ENCODE measurements around the gene PARD3B. TPM values are rescaled to one million over a fixed set of nuclear protein-coding genes. Genes with fewer than 3 reads are reported as not detected.

The PARD3B gene
- total RNA-seq, 1 experiment from 2014 or later = 3.9 TPM

GRCh38 chr2:204645018-204645773 lies 99.9 kb downstream of the PARD3B start:
- Histone ChIP-seq H3K9me2 (replicated peaks; ENCODE audit: low read length) (no peaks in the 10 kb centered on the region), H2AFZ (ENCODE audit: low read length) (no peak overlapping the region), H3K27me3 (ENCODE audit: low read length) (no peaks in the 10 kb centered on the region), H3K4me3 (ENCODE audit: low read length) (no peak overlapping the region), H4K20me1 (ENCODE audit: low read length) (no peaks in the 10 kb centered on the region), H3F3A (ENCODE audit: low read length, unreplicated experiment) (no peaks in the 10 kb centered on the region), H3K79me2 (ENCODE audit: low read length) (no peaks in the 10 kb centered on the region), H3K9ac (ENCODE audit: low read length) (no peak overlapping the region; the same call in 1 of the 2 replicates), H3K9me3 (ENCODE audit: low read length) (no peaks in the 10 kb centered on the region), H3K4me2 (ENCODE audit: low read length) (peak overlapping the region; percentile 36), H3K4me1 (ENCODE audit: insufficient read depth, low read length) (peaks cover 28% of the 10 kb centered on the region), H3K36me3 (ENCODE audit: low read depth, low read length) (no peaks in the 10 kb centered on the region), H3K27ac (ENCODE audit: low read length) (peak overlapping the region; percentile 71)
- TF ChIP-seq, protein P1, sequence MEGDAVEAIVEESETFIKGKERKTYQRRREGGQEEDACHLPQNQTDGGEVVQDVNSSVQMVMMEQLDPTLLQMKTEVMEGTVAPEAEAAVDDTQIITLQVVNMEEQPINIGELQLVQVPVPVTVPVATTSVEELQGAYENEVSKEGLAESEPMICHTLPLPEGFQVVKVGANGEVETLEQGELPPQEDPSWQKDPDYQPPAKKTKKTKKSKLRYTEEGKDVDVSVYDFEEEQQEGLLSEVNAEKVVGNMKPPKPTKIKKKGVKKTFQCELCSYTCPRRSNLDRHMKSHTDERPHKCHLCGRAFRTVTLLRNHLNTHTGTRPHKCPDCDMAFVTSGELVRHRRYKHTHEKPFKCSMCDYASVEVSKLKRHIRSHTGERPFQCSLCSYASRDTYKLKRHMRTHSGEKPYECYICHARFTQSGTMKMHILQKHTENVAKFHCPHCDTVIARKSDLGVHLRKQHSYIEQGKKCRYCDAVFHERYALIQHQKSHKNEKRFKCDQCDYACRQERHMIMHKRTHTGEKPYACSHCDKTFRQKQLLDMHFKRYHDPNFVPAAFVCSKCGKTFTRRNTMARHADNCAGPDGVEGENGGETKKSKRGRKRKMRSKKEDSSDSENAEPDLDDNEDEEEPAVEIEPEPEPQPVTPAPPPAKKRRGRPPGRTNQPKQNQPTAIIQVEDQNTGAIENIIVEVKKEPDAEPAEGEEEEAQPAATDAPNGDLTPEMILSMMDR (conservative IDR thresholded peaks at IDR 0.05; ENCODE audit: low read depth, low read length) = no peak
- no peak for TF ChIP-seq EZH2phosphoT487 (IDR thresholded peaks at IDR 0.05; ENCODE audit: borderline replicate concordance, low read length)
- TF ChIP-seq EZH2 (IDR thresholded peaks at IDR 0.05; ENCODE audit: low read length, unreplicated experiment) = no peak
- ChIA-PET POLR2A (ENCODE audit: unreplicated experiment) (no interaction called here), CTCF (no interaction called here)
- peak; percentile 98 for ATAC-seq
- intact Hi-C loops (cut with micrococcal nuclease) = loop anchor here (1.0 to 10.0 kb wide), 5 partner anchors 20 to 190 kb away; no protein-coding TSS in a partner anchor
- peak; percentile 85 for DNase-seq
- no TSS peak for BruUV-seq (replicated peaks)

DNA sequence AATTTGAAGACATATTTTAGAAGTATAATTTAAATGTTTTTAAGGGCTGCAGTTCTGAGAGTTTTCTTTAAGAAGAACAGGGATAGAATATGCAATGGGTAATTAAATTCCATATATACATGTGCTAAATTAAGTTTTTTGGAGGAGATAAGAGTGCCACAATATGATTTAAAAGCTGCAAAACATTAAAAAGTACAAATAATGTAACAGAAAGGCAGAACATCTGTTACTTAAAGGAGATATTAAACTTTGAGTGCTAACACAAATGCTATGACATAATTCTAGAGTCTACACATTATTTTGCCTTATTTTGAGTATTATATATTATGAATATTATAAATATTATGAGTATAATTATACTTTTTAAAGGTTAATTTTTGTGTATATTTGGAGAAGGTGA lies 102.4 kb downstream of the PARD3B start:
- H3K9me3 ChIP-seq (ENCODE audit: low read length) = no peaks in the 10 kb centered on the region
- no peak overlapping the region for H3K9ac ChIP-seq (ENCODE audit: low read length)
- DNase-seq (no peak), ATAC-seq (no peak)
- H3K9me2 ChIP-seq (replicated peaks; ENCODE audit: low read length) = no peaks in the 10 kb centered on the region
- no peak overlapping the region for H3K27ac ChIP-seq (ENCODE audit: low read length)
- H3K4me1 ChIP-seq (ENCODE audit: insufficient read depth, low read length) = peaks cover 28% of the 10 kb centered on the region
- H3K27me3 ChIP-seq (ENCODE audit: low read length) = no peaks in the 10 kb centered on the region
- no peaks in the 10 kb centered on the region for H3K36me3 ChIP-seq (ENCODE audit: low read depth, low read length)
- ChIA-PET POLR2A (ENCODE audit: unreplicated experiment) (no interaction called here), CTCF (no interaction called here)
- no peak overlapping the region for H3K4me2 ChIP-seq (ENCODE audit: low read length)
- no peak overlapping the region for H2AFZ ChIP-seq (ENCODE audit: low read length)
- no peaks in the 10 kb centered on the region for H3F3A ChIP-seq (ENCODE audit: low read length, unreplicated experiment)
- H3K4me3 ChIP-seq (ENCODE audit: low read length) = no peak overlapping the region
- no TSS peak for BruUV-seq (replicated peaks)
- H3K79me2 ChIP-seq (ENCODE audit: low read length) = no peaks in the 10 kb centered on the region
- TF ChIP-seq EZH2phosphoT487 (IDR thresholded peaks at IDR 0.05; ENCODE audit: borderline replicate concordance, low read length) (no peak), EZH2 (IDR thresholded peaks at IDR 0.05; ENCODE audit: low read length, unreplicated experiment) (no peak)
- TF ChIP-seq, protein P1 (conservative IDR thresholded peaks at IDR 0.05; ENCODE audit: low read depth, low read length) = no peak
- intact Hi-C loops (cut with micrococcal nuclease) = loop anchor here (5.0 to 10.0 kb wide), 2 partner anchors 45 to 193 kb away; no protein-coding TSS in a partner anchor
- H4K20me1 ChIP-seq (ENCODE audit: low read length) = no peaks in the 10 kb centered on the region

DNA sequence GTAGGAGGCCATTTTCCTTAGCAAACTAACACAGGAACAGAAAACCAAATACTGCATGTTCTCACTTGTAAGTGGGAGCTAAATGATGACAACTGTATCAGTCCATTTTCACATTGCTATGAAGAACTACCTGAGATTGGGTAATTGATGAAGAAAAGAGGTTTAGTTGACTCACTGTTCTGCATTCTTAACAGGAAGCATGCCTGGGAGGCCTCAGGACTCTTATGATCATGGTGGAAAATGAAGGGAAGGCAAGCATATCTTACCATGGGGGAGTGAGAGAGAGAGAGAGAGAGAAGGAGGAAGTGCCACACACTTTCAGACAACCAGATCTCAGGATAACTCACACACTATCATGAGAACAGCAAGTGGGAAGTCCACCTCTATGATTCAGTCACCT lies 105.3 kb downstream of the PARD3B start:
- no peaks in the 10 kb centered on the region for H3K9me2 ChIP-seq (replicated peaks; ENCODE audit: low read length)
- ATAC-seq = no peak

More for the DNA sequence above, 105.3 kb downstream of the PARD3B start:
- Histone ChIP-seq H3K27ac (ENCODE audit: low read length) (no peak overlapping the region), H3K4me2 (ENCODE audit: low read length) (no peak overlapping the region), H3K9me3 (ENCODE audit: low read length) (no peaks in the 10 kb centered on the region), H3K4me1 (ENCODE audit: insufficient read depth, low read length) (peaks cover 2% of the 10 kb centered on the region), H3K27me3 (ENCODE audit: low read length) (no peaks in the 10 kb centered on the region), H3F3A (ENCODE audit: low read length, unreplicated experiment) (no peaks in the 10 kb centered on the region), H3K4me3 (ENCODE audit: low read length) (no peak overlapping the region), H3K9ac (ENCODE audit: low read length) (no peak overlapping the region), H3K36me3 (ENCODE audit: low read depth, low read length) (no peaks in the 10 kb centered on the region), H4K20me1 (ENCODE audit: low read length) (no peaks in the 10 kb centered on the region), H2AFZ (ENCODE audit: low read length) (no peak overlapping the region), H3K79me2 (ENCODE audit: low read length) (no peaks in the 10 kb centered on the region)
- no peak for DNase-seq
- POLR2A ChIA-PET (ENCODE audit: unreplicated experiment) = no interaction called here
- CTCF ChIA-PET = no interaction called here
- no TSS peak for BruUV-seq (replicated peaks)
- intact Hi-C loops (cut with micrococcal nuclease) = no loop called here
- no peak for TF ChIP-seq EZH2 (IDR thresholded peaks at IDR 0.05; ENCODE audit: low read length, unreplicated experiment)
- TF ChIP-seq EZH2phosphoT487 (IDR thresholded peaks at IDR 0.05; ENCODE audit: borderline replicate concordance, low read length) = no peak
- TF ChIP-seq, protein P1 (conservative IDR thresholded peaks at IDR 0.05; ENCODE audit: low read depth, low read length) = no peak

Measured in PC-3 (cell line).